Loucy (cell line): ENCODE results near the gene DHDH.

Experiments used
- EZH2phosphoT487 ChIP-seq: fragments of 200-600 bp; IDR thresholded peaks from 2 replicates; pipeline ENCODE4 v1.6.1; 2018; ENCODE audit warnings: antibody characterized with exemption, mild to moderate bottlenecking, moderate library complexity, borderline replicate concordance
- TF ChIP-seq, protein P1 (sequence below): fragments of 200-600 bp; sonication (generic); conservative IDR thresholded peaks from 2 replicates; pipeline ENCODE4 v1.5.1; 2014; ENCODE audit warnings: mild to moderate bottlenecking, antibody characterized with exemption, low read length

DNA sequence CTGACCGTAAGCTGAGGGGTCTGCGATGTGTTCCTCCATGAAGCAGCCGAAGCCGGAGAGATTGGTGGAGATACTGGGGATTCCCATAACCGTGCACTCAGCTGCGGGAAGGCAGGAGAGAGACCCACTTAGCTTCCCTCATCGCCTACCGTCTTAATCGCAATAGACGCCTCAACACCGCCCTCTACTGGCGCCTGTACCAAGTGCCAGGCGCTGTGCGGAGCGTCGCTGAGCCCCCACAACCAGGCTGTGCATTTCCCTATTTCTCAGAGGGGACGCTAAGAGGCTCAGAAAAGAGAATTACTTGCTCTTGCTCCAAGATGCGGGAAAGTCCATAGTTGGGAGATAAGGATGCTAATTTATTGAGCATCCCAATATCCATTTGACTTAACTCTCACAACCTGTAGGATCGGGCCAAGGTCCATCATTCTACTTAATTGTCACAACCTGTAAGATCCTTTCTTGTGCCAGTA lies 37.5 kb downstream of the DHDH start:
- TF ChIP-seq, protein P1, sequence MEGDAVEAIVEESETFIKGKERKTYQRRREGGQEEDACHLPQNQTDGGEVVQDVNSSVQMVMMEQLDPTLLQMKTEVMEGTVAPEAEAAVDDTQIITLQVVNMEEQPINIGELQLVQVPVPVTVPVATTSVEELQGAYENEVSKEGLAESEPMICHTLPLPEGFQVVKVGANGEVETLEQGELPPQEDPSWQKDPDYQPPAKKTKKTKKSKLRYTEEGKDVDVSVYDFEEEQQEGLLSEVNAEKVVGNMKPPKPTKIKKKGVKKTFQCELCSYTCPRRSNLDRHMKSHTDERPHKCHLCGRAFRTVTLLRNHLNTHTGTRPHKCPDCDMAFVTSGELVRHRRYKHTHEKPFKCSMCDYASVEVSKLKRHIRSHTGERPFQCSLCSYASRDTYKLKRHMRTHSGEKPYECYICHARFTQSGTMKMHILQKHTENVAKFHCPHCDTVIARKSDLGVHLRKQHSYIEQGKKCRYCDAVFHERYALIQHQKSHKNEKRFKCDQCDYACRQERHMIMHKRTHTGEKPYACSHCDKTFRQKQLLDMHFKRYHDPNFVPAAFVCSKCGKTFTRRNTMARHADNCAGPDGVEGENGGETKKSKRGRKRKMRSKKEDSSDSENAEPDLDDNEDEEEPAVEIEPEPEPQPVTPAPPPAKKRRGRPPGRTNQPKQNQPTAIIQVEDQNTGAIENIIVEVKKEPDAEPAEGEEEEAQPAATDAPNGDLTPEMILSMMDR: peak; percentile 89
- no peak for TF ChIP-seq EZH2phosphoT487
